T-helper 1 cell treated with Interleukin-12 subunit alpha and Interleukin-12 subunit beta and Interleukin-4 antibody, amounts not matched to agents 30 μg/mL and 1 μg/mL, for 36 hours (primary cell): ENCODE measurements around the gene GPR3.
A peak's percentile ranks its signal among the peaks of the same experiment; 100 is the strongest.

ENCODE experiments used
- H3K27ac Mint-ChIP-seq: one replicate; pipeline ENCODE4 v1.8.0; 2021; ENCODE audit warnings: mild to moderate bottlenecking, mixed read lengths
- H3K27me3 Mint-ChIP-seq: one replicate; pipeline ENCODE4 v1.8.0; 2021; ENCODE audit warnings: low read depth, mixed read lengths
- H3K36me3 Mint-ChIP-seq: one replicate; pipeline ENCODE4 v1.8.0; 2021; ENCODE audit warnings: low read depth, mixed read lengths
- H3K4me1 Mint-ChIP-seq: one replicate; pipeline ENCODE4 v1.8.0; 2021; ENCODE audit warnings: low read depth, mixed read lengths
- H3K4me3 Mint-ChIP-seq: one replicate; pipeline ENCODE4 v1.8.0; 2021; ENCODE audit warnings: mild to moderate bottlenecking, moderate library complexity, mixed read lengths
- H3K9me3 Mint-ChIP-seq: one replicate; pipeline ENCODE4 v1.8.0; 2021; ENCODE audit warnings: mixed read lengths

Gene GPR3

DNA sequence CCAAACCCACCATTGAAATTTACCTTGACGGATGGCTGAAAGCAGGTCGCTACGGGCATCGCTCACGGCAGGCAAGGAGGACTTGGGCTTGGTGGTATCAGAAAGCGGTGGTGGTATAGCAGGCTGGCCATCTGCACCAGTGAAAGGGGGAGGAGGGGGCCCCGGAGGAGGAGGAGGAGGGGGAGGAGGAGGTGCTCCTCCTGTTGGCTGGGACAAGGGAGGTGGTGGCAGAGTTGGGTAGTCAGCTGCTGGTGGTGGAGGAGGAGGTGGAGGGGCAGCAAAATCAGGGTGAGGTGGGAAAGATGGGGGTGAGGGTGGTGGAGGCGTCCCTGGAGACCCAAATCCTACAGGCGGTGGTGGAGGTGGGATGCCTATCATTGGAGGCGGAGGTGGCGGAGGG lies 17.2 kb downstream of the GPR3 start:
- H3K4me3 Mint-ChIP-seq, result no peak overlapping the region
- no peak overlapping the region for H3K27ac Mint-ChIP-seq
- peaks cover 45% of the 10 kb centered on the region for H3K36me3 Mint-ChIP-seq
- no peaks in the 10 kb centered on the region for H3K9me3 Mint-ChIP-seq
- H3K27me3 Mint-ChIP-seq, result no peaks in the 10 kb centered on the region
- H3K4me1 Mint-ChIP-seq, result no peaks in the 10 kb centered on the region

- Mint-ChIP-seq H3K4me3 (no peak overlapping the region), H3K27ac (no peak overlapping the region), H3K4me1 (no peaks in the 10 kb centered on the region), H3K9me3 (no peaks in the 10 kb centered on the region), H3K27me3 (no peaks in the 10 kb centered on the region), H3K36me3 (peaks cover 54% of the 10 kb centered on the region)
Measured at GRCh38 chr1:27410709-27411108, 18.3 kb downstream of the GPR3 start.

- H3K4me3 Mint-ChIP-seq, result no peak overlapping the region
- H3K36me3 Mint-ChIP-seq, result peaks cover 66% of the 10 kb centered on the region
- no peaks in the 10 kb centered on the region for H3K9me3 Mint-ChIP-seq
- H3K4me1 Mint-ChIP-seq, result peaks cover 14% of the 10 kb centered on the region
- H3K27me3 Mint-ChIP-seq, result no peaks in the 10 kb centered on the region
- no peak overlapping the region for H3K27ac Mint-ChIP-seq
Measured at GRCh38 chr1:27412502-27412901, 20.1 kb downstream of the GPR3 start.

DNA sequence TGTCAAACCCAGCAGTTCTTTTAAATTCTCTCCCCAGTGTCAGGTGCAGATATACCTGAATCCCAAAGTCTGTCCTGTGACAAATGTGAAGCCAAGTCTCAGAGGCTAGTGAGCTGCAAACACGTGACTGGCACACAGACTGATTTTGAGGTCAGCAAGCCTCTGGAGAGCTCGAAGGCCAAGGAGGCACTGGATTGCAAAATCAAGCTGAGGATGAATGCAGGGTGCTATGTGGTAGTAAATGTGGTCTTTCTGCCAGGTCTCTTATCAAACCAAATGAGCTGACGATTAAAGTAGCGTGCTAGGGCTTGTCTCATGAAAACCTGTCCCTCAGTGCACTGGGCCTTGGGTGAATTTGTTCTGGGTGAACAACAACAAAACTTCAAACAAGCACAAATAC lies 20.6 kb downstream of the GPR3 start:
- H3K27me3 Mint-ChIP-seq, result no peaks in the 10 kb centered on the region
- peaks cover 15% of the 10 kb centered on the region for H3K4me1 Mint-ChIP-seq
- no peak overlapping the region for H3K4me3 Mint-ChIP-seq
- no peak overlapping the region for H3K27ac Mint-ChIP-seq
- no peaks in the 10 kb centered on the region for H3K9me3 Mint-ChIP-seq
- peaks cover 64% of the 10 kb centered on the region for H3K36me3 Mint-ChIP-seq

DNA sequence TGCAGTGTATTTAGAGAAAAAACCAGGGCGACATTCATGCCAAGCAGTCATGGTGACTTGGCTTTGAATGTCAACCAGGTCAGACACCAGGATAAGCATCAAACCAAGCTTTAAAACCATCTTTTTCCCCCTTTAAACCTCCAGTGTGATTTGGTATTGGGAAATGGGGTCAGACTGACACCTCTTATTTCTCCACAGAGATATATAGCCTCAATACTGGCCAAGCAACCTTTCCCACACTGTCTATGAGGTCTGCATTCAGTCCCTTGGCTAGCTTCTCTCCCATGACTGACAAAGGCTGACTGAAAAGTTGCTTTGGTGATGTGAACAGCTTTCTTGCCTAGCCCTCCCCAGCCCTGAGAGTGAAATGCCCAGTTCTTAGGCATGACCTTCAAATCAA lies 21.7 kb downstream of the GPR3 start:
- Mint-ChIP-seq H3K4me3 (no peak overlapping the region), H3K27ac (no peak overlapping the region), H3K36me3 (peaks cover 64% of the 10 kb centered on the region), H3K27me3 (no peaks in the 10 kb centered on the region), H3K4me1 (peaks cover 25% of the 10 kb centered on the region), H3K9me3 (no peaks in the 10 kb centered on the region)

- Mint-ChIP-seq H3K27ac (peak overlapping the region; percentile 23), H3K36me3 (peaks cover 57% of the 10 kb centered on the region), H3K4me1 (peaks cover 29% of the 10 kb centered on the region), H3K27me3 (no peaks in the 10 kb centered on the region), H3K4me3 (no peak overlapping the region), H3K9me3 (no peaks in the 10 kb centered on the region)
Measured at GRCh38 chr1:27416387-27417111, 24.1 kb downstream of the GPR3 start.

DNA sequence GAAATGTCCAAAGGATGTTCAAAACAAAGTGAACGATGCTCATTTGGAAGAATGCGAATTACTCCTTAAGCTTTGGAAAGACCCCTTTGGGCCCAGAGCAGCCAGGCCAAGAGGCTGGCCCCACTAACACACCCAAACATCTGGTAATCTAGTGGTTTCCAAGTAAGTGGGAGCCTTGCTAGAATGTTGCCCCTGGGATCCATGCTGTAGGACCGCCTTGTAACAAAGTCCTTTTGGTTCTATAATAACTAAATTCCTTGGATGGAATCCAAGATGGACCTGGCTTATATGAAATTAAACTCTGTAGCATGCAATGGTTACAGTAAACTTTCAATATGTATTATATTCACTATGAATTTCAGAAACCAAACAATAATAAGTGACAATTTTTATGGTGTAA lies 25.3 kb downstream of the GPR3 start:
- Mint-ChIP-seq H3K27ac (peak overlapping the region; percentile 85), H3K36me3 (peaks cover 54% of the 10 kb centered on the region), H3K4me3 (no peak overlapping the region), H3K27me3 (no peaks in the 10 kb centered on the region), H3K4me1 (peaks cover 36% of the 10 kb centered on the region), H3K9me3 (no peaks in the 10 kb centered on the region)

DNA sequence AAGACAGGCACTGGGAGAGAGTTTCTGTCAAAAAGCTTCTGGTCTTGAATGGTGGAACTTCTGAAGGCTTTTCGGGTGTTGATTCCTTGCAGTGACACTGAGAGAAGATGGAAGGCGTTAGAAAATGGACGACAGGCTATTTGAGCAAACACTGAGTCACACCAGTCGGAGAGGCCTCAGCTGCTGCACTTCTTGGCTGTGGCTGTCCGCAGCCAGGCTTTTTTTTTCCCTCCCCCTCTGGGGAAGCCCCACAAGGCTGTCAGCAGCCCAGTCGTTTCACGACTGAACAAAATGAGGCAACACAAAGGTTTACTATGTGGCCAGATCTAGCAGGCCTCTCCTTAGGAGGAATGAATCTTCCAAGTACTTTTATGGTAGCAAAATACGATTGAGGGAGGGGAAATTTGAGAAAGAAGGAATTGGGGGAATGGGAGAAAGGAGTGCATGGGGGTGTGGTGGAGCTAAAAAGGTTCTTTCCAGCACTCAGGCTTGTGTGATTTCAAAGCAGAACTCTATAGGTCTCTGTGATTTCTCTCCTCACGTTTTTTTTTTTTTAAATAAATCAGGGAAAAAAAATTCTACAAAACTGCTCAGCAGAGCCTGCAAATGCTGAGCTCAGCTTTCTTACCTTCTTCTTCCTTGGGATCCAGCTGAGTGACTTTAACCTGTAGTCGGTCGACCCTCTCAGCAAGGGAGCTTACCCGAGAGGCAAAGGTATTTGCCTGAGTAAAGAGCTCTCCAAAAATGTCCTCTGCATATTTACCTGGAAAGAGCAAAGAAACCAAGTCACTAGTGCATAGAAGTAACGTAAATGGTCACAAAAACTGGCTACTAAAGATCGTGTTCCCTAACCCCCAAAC lies 26.1 kb downstream of the GPR3 start:
- Mint-ChIP-seq H3K4me3 (peak overlapping the region; percentile 52), H3K4me1 (peaks cover 36% of the 10 kb centered on the region), H3K27ac (peak overlapping the region; percentile 85), H3K27me3 (no peaks in the 10 kb centered on the region), H3K9me3 (no peaks in the 10 kb centered on the region), H3K36me3 (peaks cover 49% of the 10 kb centered on the region)

DNA sequence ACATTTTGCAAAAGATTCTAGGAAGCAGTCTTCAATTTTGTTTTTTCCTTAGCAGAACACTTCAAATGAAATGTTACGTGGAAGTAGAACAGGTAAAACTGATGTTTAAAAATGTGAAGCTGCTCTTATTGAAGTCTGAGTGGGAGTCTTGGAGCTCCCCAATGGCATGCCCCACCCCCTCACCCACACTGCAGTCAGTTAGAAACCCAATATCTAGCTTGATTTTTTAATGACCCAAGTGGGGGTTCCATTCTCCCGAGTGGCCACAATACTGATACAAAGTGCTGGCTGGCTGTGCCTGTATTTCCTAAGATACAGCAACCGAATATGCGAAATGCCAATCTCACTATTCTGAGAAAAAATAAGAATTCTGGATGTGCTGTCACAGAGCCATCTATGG lies 31.3 kb downstream of the GPR3 start:
- Mint-ChIP-seq H3K4me3 (no peak overlapping the region), H3K9me3 (no peaks in the 10 kb centered on the region), H3K36me3 (peaks cover 32% of the 10 kb centered on the region), H3K27ac (no peak overlapping the region), H3K4me1 (peaks cover 48% of the 10 kb centered on the region), H3K27me3 (no peaks in the 10 kb centered on the region)

DNA sequence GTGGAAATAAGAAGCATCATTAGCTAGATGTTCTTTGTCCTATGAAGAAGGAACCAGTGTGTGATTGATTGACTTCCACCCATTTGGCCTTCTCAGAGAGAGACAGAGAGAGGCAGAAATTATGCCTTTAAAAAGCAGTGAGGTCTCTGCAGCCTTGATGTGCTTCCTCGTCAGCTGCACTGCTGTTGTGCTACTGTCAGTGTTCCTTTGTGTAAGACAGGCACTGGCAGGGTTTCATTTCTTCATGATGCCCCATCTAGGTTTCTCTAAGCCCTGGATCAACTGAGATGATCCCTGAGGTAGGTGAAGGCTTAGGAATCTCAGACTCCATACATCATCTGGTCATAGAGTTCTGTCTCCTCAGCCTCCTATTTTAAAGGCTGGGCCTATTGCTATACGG lies 34.9 kb downstream of the GPR3 start:
- H3K27ac Mint-ChIP-seq, result peak overlapping the region; percentile 36
- peaks cover 55% of the 10 kb centered on the region for H3K4me1 Mint-ChIP-seq
- peaks cover 29% of the 10 kb centered on the region for H3K36me3 Mint-ChIP-seq
- no peaks in the 10 kb centered on the region for H3K9me3 Mint-ChIP-seq
- no peak overlapping the region for H3K4me3 Mint-ChIP-seq
- no peaks in the 10 kb centered on the region for H3K27me3 Mint-ChIP-seq

- Mint-ChIP-seq H3K9me3 (no peaks in the 10 kb centered on the region), H3K36me3 (peaks cover 29% of the 10 kb centered on the region)
Measured at GRCh38 chr1:27427816-27428315, 35.4 kb downstream of the GPR3 start.

DNA sequence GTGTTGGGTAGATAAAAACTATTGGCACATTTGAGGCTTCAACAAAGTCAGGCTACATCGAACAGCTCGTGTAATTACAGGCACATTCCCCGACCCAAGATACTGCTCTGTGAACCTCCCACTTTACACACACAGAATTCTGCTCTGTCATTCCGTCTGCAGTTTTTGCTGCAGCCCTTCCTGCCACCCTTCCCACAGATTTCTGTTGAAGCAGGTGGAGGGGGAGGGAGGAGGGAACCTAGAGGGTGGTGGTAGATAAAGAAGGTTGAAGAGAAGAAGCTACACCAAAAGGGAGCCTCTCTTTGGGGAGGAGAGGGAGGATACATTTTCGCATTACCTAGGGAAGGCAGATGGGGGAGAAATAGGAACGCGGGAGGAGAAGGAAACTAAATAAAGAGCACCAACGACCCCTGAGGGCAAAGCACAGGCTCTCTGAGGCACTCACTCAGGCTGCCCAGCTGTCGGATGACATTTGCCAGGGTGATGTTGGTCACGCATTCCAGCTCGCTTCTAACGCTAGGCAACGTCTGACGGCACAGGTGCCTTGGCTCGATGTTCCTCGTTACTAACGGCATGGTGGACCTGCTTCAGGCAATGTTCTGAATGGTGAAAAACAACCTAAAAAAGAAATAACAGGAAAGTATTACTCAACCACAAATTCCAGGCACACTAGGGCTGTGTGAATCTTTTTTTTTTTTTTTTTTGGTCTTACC lies 36.0 kb downstream of the GPR3 start:
- H3K4me3 Mint-ChIP-seq, result peak overlapping the region; percentile 80
- peak overlapping the region; percentile 93 for H3K27ac Mint-ChIP-seq
- H3K27me3 Mint-ChIP-seq, result no peaks in the 10 kb centered on the region
- H3K4me1 Mint-ChIP-seq, result peaks cover 56% of the 10 kb centered on the region
- H3K36me3 Mint-ChIP-seq, result peaks cover 29% of the 10 kb centered on the region
- H3K9me3 Mint-ChIP-seq, result no peaks in the 10 kb centered on the region

More at GRCh38 chr1:27427816-27428315, 35.4 kb downstream of the GPR3 start:
- Mint-ChIP-seq H3K4me3 (peak overlapping the region; percentile 80), H3K27me3 (no peaks in the 10 kb centered on the region), H3K27ac (peak overlapping the region; percentile 93), H3K4me1 (peaks cover 52% of the 10 kb centered on the region)

- Mint-ChIP-seq H3K27me3 (no peaks in the 10 kb centered on the region), H3K36me3 (peaks cover 28% of the 10 kb centered on the region), H3K4me1 (peaks cover 58% of the 10 kb centered on the region), H3K9me3 (no peaks in the 10 kb centered on the region), H3K27ac (peak overlapping the region; percentile 93), H3K4me3 (peak overlapping the region; percentile 80)
Measured at GRCh38 chr1:27429029-27429425, 36.6 kb downstream of the GPR3 start.

GRCh38 chr1:27430903-27431600 lies 38.6 kb downstream of the GPR3 start:
- H3K4me1 Mint-ChIP-seq, result peaks cover 58% of the 10 kb centered on the region

More at GRCh38 chr1:27430903-27431600, 38.6 kb downstream of the GPR3 start:
- no peaks in the 10 kb centered on the region for H3K9me3 Mint-ChIP-seq
- no peaks in the 10 kb centered on the region for H3K27me3 Mint-ChIP-seq
- peak overlapping the region; percentile 75 for H3K27ac Mint-ChIP-seq
- H3K4me3 Mint-ChIP-seq, result peak overlapping the region; percentile 66
- H3K36me3 Mint-ChIP-seq, result peaks cover 23% of the 10 kb centered on the region
